Common myeloid progenitor, CD34-positive (primary cell): ENCODE results near the gene APOA1.

ENCODE experiments used
- CTCF ChIA-PET: fragments of 350-600 bp; sonication (Branson Sonifier 250); formaldehyde crosslinking; loops from one replicate; lab custom pipeline; 2021; ENCODE audit warnings: antibody characterized with exemption; lab: Charles Lee
- POLR2A ChIA-PET: fragments of 350-600 bp; sonication (Branson Sonifier 250); formaldehyde crosslinking; loops from one replicate; lab custom pipeline; 2021; ENCODE audit warnings: antibody characterized with exemption; lab: Charles Lee
- DNase-seq, 3 donors: peaks; one replicate each; pipeline versions ENCODE4 v3.0.0 to v3.0.0-alpha.2; 2013
- H3K27ac ChIP-seq, 2 experiments: 1 replicate in 1 of 2; 2 replicates in 1 of 2; pipeline ENCODE4 v1.7.0; 2013; ENCODE audit warnings: inconsistent platforms in 2 of 2, low read length in 2 of 2, mild to moderate bottlenecking in 2 of 2, low read depth in 1 of 2, moderate library complexity in 1 of 2; ENCODE audit not compliant: severe bottlenecking in 2 of 2, insufficient read depth in 1 of 2, poor library complexity in 1 of 2
- H3K27me3 ChIP-seq, 5 experiments: replicated peaks in 2 of 5; 1 replicate in 3 of 5; 2 replicates in 2 of 5; pipeline versions ENCODE4 v1.6.1 to v1.7.0; 2013; ENCODE audit warnings: low read length in 4 of 5, mild to moderate bottlenecking in 2 of 5, moderate library complexity in 2 of 5, inconsistent platforms in 1 of 5; ENCODE audit not compliant: insufficient read depth in 5 of 5, control insufficient read depth in 4 of 5
- H3K36me3 ChIP-seq, 4 experiments: 1 replicate in 2 of 4; 2 replicates in 2 of 4; pipeline versions ENCODE4 v1.6.1 to v1.7.0; 2013; ENCODE audit warnings: low read length in 3 of 4, control low read depth in 1 of 4, mild to moderate bottlenecking in 1 of 4; ENCODE audit not compliant: control insufficient read depth in 4 of 4, insufficient read depth in 4 of 4
- H3K4me1 ChIP-seq, 4 experiments: 1 replicate in 3 of 4; 2 replicates in 1 of 4; pipeline versions ENCODE4 v1.6.1 to v1.7.1; 2013; ENCODE audit warnings: low read length in 3 of 4, mild to moderate bottlenecking in 3 of 4, control low read depth in 1 of 4, inconsistent platforms in 1 of 4, moderate library complexity in 1 of 4; ENCODE audit not compliant: control insufficient read depth in 4 of 4, insufficient read depth in 4 of 4; ENCODE audit errors: control extremely low read depth in 1 of 4
- H3K4me3 ChIP-seq, 7 experiments: 1 replicate in 4 of 7; 2 replicates in 3 of 7; pipeline versions ENCODE4 v1.5.1 to v1.7.0; 2013; ENCODE audit warnings: mild to moderate bottlenecking in 7 of 7, low read length in 6 of 7, moderate library complexity in 6 of 7, inconsistent platforms in 2 of 7, low read depth in 2 of 7, control low read depth in 1 of 7; ENCODE audit not compliant: insufficient read depth in 4 of 7, control insufficient read depth in 1 of 7; ENCODE audit errors: extremely low read depth in 1 of 7
- H3K9me3 ChIP-seq, 5 experiments: 1 replicate in 4 of 5; 2 replicates in 1 of 5; pipeline versions ENCODE4 v1.6.1 to v1.7.1; 2013; ENCODE audit warnings: low read length in 4 of 5, mild to moderate bottlenecking in 2 of 5, inconsistent platforms in 1 of 5, low read depth in 1 of 5, moderate library complexity in 1 of 5; ENCODE audit not compliant: control insufficient read depth in 4 of 5, insufficient read depth in 2 of 5; ENCODE audit errors: control extremely low read depth in 1 of 5
- WGBS: methylation state at CpG from one replicate; pipeline ENCODE4 v1.1.5; 2013; ENCODE audit not compliant: insufficient coverage; 5-methylcytosine and 5-hydroxymethylcytosine counted together

The APOA1 gene

GRCh38 chr11:116828632-116829524 lies 8.5 kb downstream of the APOA1 start:
- 75% methylated on average over 10 of the region's 16 CpGs for WGBS
- Histone ChIP-seq H3K36me3 (no peaks in the 10 kb centered on the region), H3K4me3 (no peak overlapping the region), H3K4me1 (peaks cover 0 to 1% (median 0%) of the 10 kb centered on the region in 4 experiments), H3K27me3 (no peaks in the 10 kb centered on the region), H3K27ac (no peak overlapping the region), H3K9me3 (no peaks in the 10 kb centered on the region)
- POLR2A ChIA-PET: no interaction called here
- no peak for DNase-seq
- CTCF ChIA-PET: interaction anchor here (1.1 kb wide), 1 partner anchor 39 kb away, joined by 3 read pairs; no protein-coding TSS in a partner anchor

GRCh38 chr11:116827461-116827860 lies 10.0 kb downstream of the APOA1 start:
- 100% methylated on average over 2 of the region's 6 CpGs for WGBS
- H3K4me3 ChIP-seq: no peak overlapping the region
- no peaks in the 10 kb centered on the region for H3K36me3 ChIP-seq
- no peaks in the 10 kb centered on the region for H3K9me3 ChIP-seq
- CTCF ChIA-PET: interaction anchor here (1.5 kb wide), 1 partner anchor 14 kb away, joined by 3 read pairs; no protein-coding TSS in a partner anchor
- POLR2A ChIA-PET: no interaction called here
- H3K27ac ChIP-seq: no peak overlapping the region
- H3K27me3 ChIP-seq: no peaks in the 10 kb centered on the region
- peaks cover 0 to 1% (median 0%) of the 10 kb centered on the region in 4 experiments for H3K4me1 ChIP-seq
- no peak for DNase-seq

GRCh38 chr11:116826751-116827431 lies 10.5 kb downstream of the APOA1 start:
- ChIA-PET CTCF (interaction anchor here (1.5 kb wide), 1 partner anchor 13 kb away, joined by 3 read pairs; no protein-coding TSS in a partner anchor), POLR2A (no interaction called here)
- no peaks in the 10 kb centered on the region for H3K9me3 ChIP-seq
- H3K27ac ChIP-seq: no peak overlapping the region
- no peak overlapping the region for H3K4me3 ChIP-seq
- 100% methylated on average over 1 of the region's 9 CpGs for WGBS
- H3K27me3 ChIP-seq: no peaks in the 10 kb centered on the region
- peaks cover 0 to 1% (median 0%) of the 10 kb centered on the region in 4 experiments for H3K4me1 ChIP-seq
- no peak for DNase-seq
- H3K36me3 ChIP-seq: no peaks in the 10 kb centered on the region

GRCh38 chr11:116825854-116826750 lies 11.3 kb downstream of the APOA1 start:
- Histone ChIP-seq H3K27me3 (no peaks in the 10 kb centered on the region), H3K4me1 (peaks cover 0 to 1% (median 0%) of the 10 kb centered on the region in 4 experiments), H3K4me3 (no peak overlapping the region), H3K27ac (no peak overlapping the region), H3K36me3 (no peaks in the 10 kb centered on the region), H3K9me3 (no peaks in the 10 kb centered on the region)
- POLR2A ChIA-PET: no interaction called here
- CTCF ChIA-PET: interaction anchor here (1.5 kb wide), 1 partner anchor 13 kb away, joined by 3 read pairs; no protein-coding TSS in a partner anchor
- DNase-seq: no peak
- WGBS: 94% methylated on average over 22 of the region's 22 CpGs

- no peak for DNase-seq
- Histone ChIP-seq H3K4me3 (no peak overlapping the region), H3K9me3 (no peaks in the 10 kb centered on the region), H3K27ac (no peak overlapping the region), H3K27me3 (no peaks in the 10 kb centered on the region), H3K4me1 (peaks cover 0 to 1% (median 0%) of the 10 kb centered on the region in 4 experiments), H3K36me3 (no peaks in the 10 kb centered on the region)
- WGBS: 100% methylated on average over 4 of the region's 5 CpGs
- ChIA-PET CTCF (no interaction called here), POLR2A (no interaction called here)
Observed at GRCh38 chr11:116825434-116825833, 12.0 kb downstream of the APOA1 start.

- CTCF ChIA-PET: interaction anchor here (0.8 to 1.7 kb wide), 5 partner anchors 11 to 32 kb away, joined by 3 to 6 read pairs (median 5); no protein-coding TSS in a partner anchor
- POLR2A ChIA-PET: no interaction called here
- no peaks in the 10 kb centered on the region for H3K9me3 ChIP-seq
- H3K27ac ChIP-seq: no peak within 1 kb of the TSS
- no peaks in the 10 kb centered on the region for H3K27me3 ChIP-seq
- WGBS: 91% methylated on average over 11 of the region's 16 CpGs
- H3K4me3 ChIP-seq: no peak within 1 kb of the TSS
- no peaks in the 10 kb centered on the region for H3K36me3 ChIP-seq
- no peaks in the 10 kb centered on the region for H3K4me1 ChIP-seq
- no peak for DNase-seq
Observed at GRCh38 chr11:116823031-116823843, 14.2 kb downstream of the APOA1 start, which contains the start of gene APOA4. TSS of gene APOA4 (minus strand) at chr11:116823304. CDS start at chr11:116823191, 113 bp downstream.
